Transverse colon (tissue), 4 donors: ENCODE data around the gene GNB1L. TPM values are rescaled to one million over a fixed set of nuclear protein-coding genes. Genes with fewer than 3 reads are reported as not detected.

Experiments
- DNase-seq: peaks from one replicate; pipeline ENCODE4 v3.0.0-alpha.2; 2019
- H3K27ac ChIP-seq, 4 donors: fragments of 200-600 bp; sonication (generic); 2 replicates each; pipeline ENCODE4 v1.5.1; 2016 to 2018; ENCODE audit warnings: inconsistent platforms in 4 of 4
- H3K27me3 ChIP-seq: fragments of 200-600 bp; sonication (generic); 2 replicates; pipeline ENCODE4 v1.5.1; 2017; ENCODE audit warnings: inconsistent platforms
- H3K36me3 ChIP-seq, 4 donors: fragments of 200-600 bp; sonication (generic); 2 replicates each; pipeline ENCODE4 v1.5.1; 2017 to 2019; ENCODE audit warnings: inconsistent platforms in 4 of 4
- H3K4me1 ChIP-seq, 4 donors: fragments of 200-600 bp; sonication (generic); 2 replicates each; pipeline ENCODE4 v1.5.1; 2017 to 2020; ENCODE audit warnings: inconsistent platforms in 4 of 4
- H3K4me3 ChIP-seq, 4 donors: fragments of 200-600 bp; sonication (generic); 1 replicate in 1 of 4; 2 replicates in 3 of 4; pipeline versions ENCODE4 v1.5.1 to v1.6.1; 2017 to 2019; ENCODE audit warnings: inconsistent platforms in 4 of 4
- H3K9me3 ChIP-seq, 2 donors: fragments of 200-600 bp; sonication (generic); 2 replicates each; pipeline ENCODE4 v1.5.1; 2017 to 2019; ENCODE audit warnings: inconsistent platforms in 2 of 2
- CTCF ChIP-seq, 5 experiments: fragments of 200-600 bp in 3 of 5; fragments of 450-650 bp in 2 of 5; sonication (generic) in 3 of 5; IDR thresholded peaks; 1 replicate in 2 of 5; 2 replicates in 3 of 5; pipeline ENCODE4 v1.5.1; 2016 to 2017; ENCODE audit warnings: antibody characterized with exemption in 5 of 5, inconsistent platforms in 3 of 5, mild to moderate bottlenecking in 2 of 5, moderate library complexity in 1 of 5
- EP300 ChIP-seq: sonication (generic); formaldehyde crosslinking; IDR thresholded peaks from one replicate; pipeline ENCODE4 v1.6.1; 2017; ENCODE audit warnings: antibody characterized with exemption, low read depth
- POLR2A ChIP-seq: fragments of 450-650 bp; IDR thresholded peaks from one replicate; pipeline ENCODE4 v1.6.1; 2016; ENCODE audit warnings: antibody characterized with exemption, mild to moderate bottlenecking, moderate library complexity
- POLR2AphosphoS5 ChIP-seq, 3 donors: sonication (generic); formaldehyde crosslinking; IDR thresholded peaks; one replicate each; pipeline ENCODE4 v1.6.1; 2016; ENCODE audit warnings: antibody characterized with exemption in 3 of 3
- WGBS, 2 donors: methylation state at CpG; one replicate each; pipeline ENCODE4 v1.1.5; 2018; ENCODE audit warnings: low coverage in 1 of 2; 5-methylcytosine and 5-hydroxymethylcytosine counted together
- in situ Hi-C, 4 donors: fragments of 200-750 bp; cut with MboI; loops; one replicate each; pipeline versions ENCODE4 v1.15.0 to v1.15.1; 2017; ENCODE audit warnings: low sequenced_read_pairs in 3 of 4, low pct_ligation_motif_present in 1 of 4, low pct_unique_long_range_greater_than_20kb in 1 of 4
- intact Hi-C: fragments of 100-400 bp; cut with DNase I; formaldehyde crosslinking; loops from one replicate; pipeline ENCODE4 v1.15.1; 2023; ENCODE audit warnings: low total_unique reads
- total RNA-seq, 4 donors: library from RNA; depleted of rRNA; stranded (reverse); fragments of >200 nt; gene quantifications; one replicate each; pipeline ENCODE4 v1.1.0, GENCODE V29; 2016

Gene GNB1L
- total RNA-seq, 4 donors from 2014 or later, result 0.80 to 4.8 (median 2.8) TPM

DNA sequence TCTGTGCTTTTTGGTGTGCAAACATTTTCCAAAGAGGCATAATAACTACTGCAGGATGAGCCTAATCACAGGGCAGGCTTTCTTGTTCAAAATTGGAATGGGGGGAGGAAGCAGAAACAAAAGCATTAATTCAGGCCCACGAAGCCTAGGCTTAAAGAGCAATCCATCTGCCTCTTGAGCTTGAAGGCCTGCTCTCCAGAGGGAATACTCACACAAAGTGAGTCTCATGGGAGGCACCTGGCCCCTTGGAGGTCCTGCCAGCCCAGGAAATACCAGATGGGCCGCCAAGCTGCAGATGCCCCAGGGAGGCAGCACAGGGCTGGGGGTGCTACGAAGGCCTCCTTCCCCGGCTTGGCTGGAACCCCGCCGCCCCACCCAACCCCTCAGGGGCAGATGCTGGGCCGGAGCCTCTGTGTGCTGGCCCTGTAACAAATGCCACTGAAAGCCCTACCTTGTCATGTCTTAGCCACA lies 47.6 kb upstream of the GNB1L start:
- in situ Hi-C loops, result no loop called here
- WGBS, 2 donors, result 86% methylated on average over 6 of the region's 7 CpGs; no CpG with 5 or more reads in 1 of the 2 donors

DNA sequence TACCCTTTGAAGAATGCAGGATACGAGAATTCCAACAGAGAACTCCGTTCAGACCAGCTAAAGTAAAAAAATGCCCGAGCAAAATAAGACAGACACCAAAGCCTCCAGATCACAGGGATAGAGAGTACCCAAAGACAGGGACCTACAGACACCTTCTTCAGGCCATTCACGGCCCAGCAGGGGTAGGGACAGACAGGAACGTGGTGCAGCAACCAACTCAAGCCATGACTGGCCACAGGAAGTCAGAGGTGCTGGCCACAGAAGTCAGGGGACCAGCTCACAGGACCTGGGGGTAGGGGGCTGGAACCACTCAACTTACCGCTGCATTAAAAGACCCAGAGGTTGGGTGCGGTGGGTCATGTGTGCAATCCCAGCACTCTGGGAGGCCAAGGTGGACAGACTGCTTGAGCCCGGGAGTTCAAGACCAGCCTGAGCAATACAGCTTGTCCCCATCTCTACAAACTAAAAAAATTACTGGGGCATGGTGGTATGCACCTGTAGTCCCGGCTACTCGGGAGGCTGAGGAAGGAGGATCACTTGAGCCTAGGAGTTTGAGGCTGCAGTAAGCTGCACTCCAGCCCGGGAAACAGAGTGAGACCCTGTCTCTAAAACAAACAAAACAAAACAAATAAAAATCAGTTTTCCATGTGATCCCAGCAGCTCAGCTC lies 47.0 kb upstream of the GNB1L start:
- intact Hi-C loops, result no loop called here
- in situ Hi-C loops, result no loop called here

More for the DNA sequence above, 47.6 kb upstream of the GNB1L start:
- no peaks in the 10 kb centered on the region for H3K9me3 ChIP-seq
- H3K4me3 ChIP-seq, result no peak overlapping the region
- no peaks in the 10 kb centered on the region for H3K36me3 ChIP-seq
- no peak overlapping the region for H3K27ac ChIP-seq
- no peak for DNase-seq
- TF ChIP-seq CTCF (IDR thresholded peaks at IDR 0.05) (no peak), EP300 (no peak), POLR2A (no peak), POLR2AphosphoS5 (IDR thresholded peaks at IDR 0.05) (no peak)
- intact Hi-C loops, result no loop called here
- no peaks in the 10 kb centered on the region for H3K27me3 ChIP-seq
- peaks cover 0 to 8% (median 6%) of the 10 kb centered on the region in 4 donors for H3K4me1 ChIP-seq

GRCh38 chr22:19900707-19901436 lies 46.2 kb upstream of the GNB1L start:
- 29 to 73% methylated on average over 1 to 7 of the region's 13 CpGs for WGBS, 2 donors
- peaks cover 0 to 8% (median 6%) of the 10 kb centered on the region in 4 donors for H3K4me1 ChIP-seq
- peak overlapping the region in 1 of 4 donors; percentile 33 for H3K27ac ChIP-seq
- no peak overlapping the region for H3K4me3 ChIP-seq
- no peaks in the 10 kb centered on the region for H3K36me3 ChIP-seq
- in situ Hi-C loops, result no loop called here
- intact Hi-C loops, result no loop called here
- H3K27me3 ChIP-seq, result no peaks in the 10 kb centered on the region
- no peaks in the 10 kb centered on the region for H3K9me3 ChIP-seq
- DNase-seq, result peak; percentile 75
- TF ChIP-seq CTCF (IDR thresholded peaks at IDR 0.05) (no peak), POLR2AphosphoS5 (IDR thresholded peaks at IDR 0.05) (no peak), EP300 (no peak), POLR2A (no peak)

More for the DNA sequence above, 47.0 kb upstream of the GNB1L start:
- H3K27ac ChIP-seq, result no peak overlapping the region
- H3K4me1 ChIP-seq, result peaks cover 0 to 8% (median 6%) of the 10 kb centered on the region in 4 donors
- no peaks in the 10 kb centered on the region for H3K27me3 ChIP-seq
- no peak for DNase-seq
- H3K4me3 ChIP-seq, result no peak overlapping the region
- no peaks in the 10 kb centered on the region for H3K36me3 ChIP-seq
- no peaks in the 10 kb centered on the region for H3K9me3 ChIP-seq
- 86 to 87% methylated on average over 4 to 11 of the region's 11 CpGs for WGBS, 2 donors
- TF ChIP-seq CTCF (IDR thresholded peaks at IDR 0.05) (no peak), POLR2AphosphoS5 (IDR thresholded peaks at IDR 0.05) (no peak), POLR2A (no peak)

DNA sequence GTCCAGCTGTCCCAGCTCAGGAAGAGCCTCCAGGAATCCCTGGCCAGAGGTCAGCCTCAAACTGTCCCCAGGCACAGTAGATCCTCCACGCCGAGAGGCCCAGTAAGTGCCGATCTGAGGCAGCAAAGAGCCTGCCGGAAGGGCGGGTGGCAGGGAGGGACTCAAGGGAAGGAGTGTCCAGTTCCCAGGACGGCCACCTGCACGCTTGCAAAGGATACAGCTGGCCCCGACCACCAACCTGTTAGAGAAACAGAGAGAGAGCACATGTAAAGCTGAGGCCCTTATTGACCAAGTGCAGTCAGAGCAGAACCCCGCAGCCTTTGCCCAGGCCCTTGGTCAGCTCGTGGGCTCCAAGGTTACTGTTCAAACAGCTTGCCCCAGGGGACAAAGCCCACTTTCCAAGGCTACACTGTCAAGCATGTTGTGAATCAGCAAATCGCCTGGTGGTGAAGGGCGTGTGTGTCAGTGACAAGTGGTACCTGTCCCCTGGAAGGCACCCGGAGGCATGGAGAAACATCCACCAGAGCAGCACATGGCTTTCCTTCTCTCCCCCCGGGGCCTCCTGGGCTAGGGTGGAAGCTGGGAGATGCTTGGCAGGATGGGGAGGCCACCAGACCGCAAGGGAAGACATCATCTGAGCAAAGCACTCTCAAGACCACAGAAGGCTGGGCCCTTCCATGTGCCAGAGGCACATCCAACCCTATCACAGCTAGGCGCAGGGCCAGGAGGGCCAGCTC lies 44.3 kb upstream of the GNB1L start:
- Histone ChIP-seq H3K36me3 (no peaks in the 10 kb centered on the region), H3K4me1 (peaks cover 0 to 8% (median 6%) of the 10 kb centered on the region in 4 donors), H3K27me3 (no peaks in the 10 kb centered on the region), H3K27ac (no peak overlapping the region), H3K9me3 (no peaks in the 10 kb centered on the region), H3K4me3 (no peak overlapping the region)
- DNase-seq, result no peak
- no peak for TF ChIP-seq POLR2AphosphoS5 (IDR thresholded peaks at IDR 0.05)
- no peak for TF ChIP-seq POLR2A
- no peak for TF ChIP-seq EP300
- no peak for TF ChIP-seq CTCF (IDR thresholded peaks at IDR 0.05)
- WGBS, 2 donors, result 89% methylated on average over 16 of the region's 16 CpGs; no CpG with 5 or more reads in 1 of the 2 donors
- in situ Hi-C loops (no loop called here), intact Hi-C loops (no loop called here)
